ENCODE results near the gene SUSD6.

Gene SUSD6

DNA sequence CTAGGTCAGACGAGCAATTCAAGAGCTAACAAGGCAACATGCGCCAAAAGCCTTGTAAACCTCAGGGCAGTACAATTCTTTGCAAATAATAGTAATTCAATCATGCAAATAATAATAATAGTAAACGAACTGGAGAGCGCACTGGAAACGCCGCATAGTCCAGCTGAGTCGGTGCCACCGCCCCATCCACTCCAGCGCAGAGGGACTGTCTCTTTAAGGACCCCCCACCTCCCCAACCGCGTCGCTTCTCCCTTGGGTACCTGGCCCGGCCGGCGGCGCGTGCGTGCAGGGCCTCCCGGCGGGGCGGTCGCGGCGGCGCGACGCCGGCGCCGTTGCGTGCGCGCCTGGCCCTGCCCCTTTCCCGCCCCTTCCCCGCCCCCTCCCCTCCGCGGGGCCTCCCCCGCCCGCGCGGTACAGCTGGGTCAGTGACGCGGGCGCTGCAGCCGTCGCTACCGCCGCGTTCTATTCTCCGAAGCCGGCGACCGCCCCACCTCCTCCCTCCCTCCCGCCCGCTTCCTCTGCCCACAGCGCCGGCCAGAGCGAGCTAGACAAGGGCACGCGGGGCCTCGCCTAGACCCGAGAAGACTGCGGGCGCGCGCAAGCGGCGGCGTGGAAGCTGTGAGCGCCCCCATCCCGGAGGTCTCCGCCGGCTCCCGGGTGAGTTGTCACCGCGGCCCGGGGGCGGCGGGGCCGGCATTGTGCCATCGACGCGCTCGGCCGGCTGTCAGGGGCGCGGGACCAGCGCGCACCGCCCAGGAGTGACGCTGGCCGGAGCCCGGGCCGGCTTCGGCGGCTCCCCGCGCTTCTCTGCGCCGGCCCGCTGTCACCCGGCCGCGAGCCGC, at the start of gene SUSD6:
Gene SUSD6, plus strand, starts transcription at position 425 of the 842 bp plus-strand sequence. CDS start 46,997 bp downstream, outside the sequence.
- DNase-seq (ENCODE audit: low read depth in 2 of 2), result peak; percentile 75 to 77

DNA sequence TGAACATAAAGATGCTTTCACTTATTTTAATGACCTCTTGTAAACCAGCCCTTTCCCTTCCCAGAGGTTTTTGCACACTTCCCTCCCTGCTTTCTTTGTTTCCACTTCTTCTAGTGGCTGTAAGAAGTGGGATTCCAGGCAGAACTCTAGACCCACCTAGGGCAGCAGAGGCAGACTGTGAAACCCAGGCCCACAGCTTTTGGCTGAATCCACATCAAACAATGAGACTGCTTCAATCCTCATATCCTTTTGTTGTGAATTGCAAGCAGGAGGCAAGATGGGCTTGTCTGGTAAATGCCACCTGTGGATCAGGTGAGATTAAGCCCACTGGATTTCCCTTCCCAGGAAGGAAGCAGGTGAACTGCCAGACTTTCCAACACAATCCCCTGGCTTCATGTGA, 49.5 kb upstream of the SUSD6 start:
- DNase-seq (ENCODE audit: low read depth in 2 of 2), result no peak

- no peak for DNase-seq (ENCODE audit: low read depth in 2 of 2)
Measured at GRCh38 chr14:69567563-69567962, 43.8 kb upstream of the SUSD6 start.

- no peak for DNase-seq (ENCODE audit: low read depth in 2 of 2)
Measured at GRCh38 chr14:69569859-69570258, 41.5 kb upstream of the SUSD6 start.

- no peak for DNase-seq (ENCODE audit: low read depth in 2 of 2)
Measured at GRCh38 chr14:69570836-69571330, 40.5 kb upstream of the SUSD6 start.

DNA sequence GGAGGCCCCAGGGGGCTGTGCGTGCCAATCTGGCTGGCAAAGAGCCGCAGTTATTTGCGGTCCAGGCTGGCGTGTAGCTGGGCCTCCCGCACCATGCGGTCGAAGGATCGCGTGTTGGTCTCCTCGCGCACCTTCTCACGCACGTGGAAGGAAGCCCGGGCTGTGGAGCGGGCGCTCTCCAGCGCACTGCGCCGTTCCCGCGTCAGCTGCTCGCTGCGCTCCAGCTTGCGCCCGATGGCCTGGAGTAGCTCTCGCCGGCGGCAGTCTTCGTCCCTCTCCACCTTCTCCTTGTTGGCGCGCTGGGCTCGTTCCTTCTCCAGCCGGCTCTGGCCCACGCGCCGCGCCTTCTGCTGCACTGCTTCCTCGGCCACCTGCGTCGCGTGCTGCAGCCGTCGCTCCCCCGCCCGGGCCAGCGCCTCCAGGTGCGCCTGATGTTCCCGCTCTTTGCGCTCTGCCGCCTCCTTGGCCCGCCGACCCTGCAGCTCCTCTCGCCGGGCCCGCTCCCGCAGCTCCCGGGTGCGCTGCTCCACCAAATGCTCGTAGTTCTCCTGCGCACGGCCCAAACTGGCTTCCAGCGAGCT, 39.9 kb upstream of the SUSD6 start:
- no peak for DNase-seq (ENCODE audit: low read depth in 2 of 2)

- no peak for DNase-seq (ENCODE audit: low read depth in 2 of 2)
Measured at GRCh38 chr14:69572030-69572840, 39.2 kb upstream of the SUSD6 start.

GRCh38 chr14:69572841-69573135, 38.6 kb upstream of the SUSD6 start:
- no peak for DNase-seq (ENCODE audit: low read depth in 2 of 2)

DNA sequence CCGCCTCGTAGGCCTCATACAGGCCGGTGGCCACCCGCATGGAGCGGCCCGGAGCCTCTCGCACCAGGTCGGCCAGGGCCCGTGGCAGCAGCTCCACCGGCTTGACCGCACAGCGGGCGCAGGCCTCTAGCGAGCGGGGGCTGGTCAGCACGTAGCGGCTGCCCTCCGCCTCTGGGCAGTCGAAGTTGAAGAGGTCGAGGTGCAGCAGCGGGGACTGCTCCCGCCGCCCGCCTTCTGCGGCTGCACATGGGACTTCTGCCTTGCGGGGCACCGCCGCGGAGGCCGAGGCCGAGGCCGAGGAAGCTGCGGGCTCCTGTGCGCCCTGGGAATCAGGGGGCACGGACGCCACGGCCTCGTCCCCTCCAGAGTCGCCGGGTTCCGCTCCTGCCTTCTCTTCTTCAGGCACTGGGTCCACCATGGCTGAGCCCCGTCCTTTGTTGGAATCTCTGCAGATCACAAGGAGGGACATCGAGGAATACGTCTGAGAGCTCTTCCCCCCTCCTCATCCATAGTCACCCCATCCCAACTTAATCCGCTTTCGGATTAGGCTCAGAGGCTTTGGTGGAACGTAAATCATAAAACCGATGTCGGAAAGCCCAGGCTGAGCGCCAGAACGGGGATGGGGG, 38.1 kb upstream of the SUSD6 start:
- no peak for DNase-seq (ENCODE audit: low read depth in 2 of 2)

- no peak for DNase-seq (ENCODE audit: low read depth in 2 of 2)
Measured at GRCh38 chr14:69573831-69574262, 37.5 kb upstream of the SUSD6 start.

DNA sequence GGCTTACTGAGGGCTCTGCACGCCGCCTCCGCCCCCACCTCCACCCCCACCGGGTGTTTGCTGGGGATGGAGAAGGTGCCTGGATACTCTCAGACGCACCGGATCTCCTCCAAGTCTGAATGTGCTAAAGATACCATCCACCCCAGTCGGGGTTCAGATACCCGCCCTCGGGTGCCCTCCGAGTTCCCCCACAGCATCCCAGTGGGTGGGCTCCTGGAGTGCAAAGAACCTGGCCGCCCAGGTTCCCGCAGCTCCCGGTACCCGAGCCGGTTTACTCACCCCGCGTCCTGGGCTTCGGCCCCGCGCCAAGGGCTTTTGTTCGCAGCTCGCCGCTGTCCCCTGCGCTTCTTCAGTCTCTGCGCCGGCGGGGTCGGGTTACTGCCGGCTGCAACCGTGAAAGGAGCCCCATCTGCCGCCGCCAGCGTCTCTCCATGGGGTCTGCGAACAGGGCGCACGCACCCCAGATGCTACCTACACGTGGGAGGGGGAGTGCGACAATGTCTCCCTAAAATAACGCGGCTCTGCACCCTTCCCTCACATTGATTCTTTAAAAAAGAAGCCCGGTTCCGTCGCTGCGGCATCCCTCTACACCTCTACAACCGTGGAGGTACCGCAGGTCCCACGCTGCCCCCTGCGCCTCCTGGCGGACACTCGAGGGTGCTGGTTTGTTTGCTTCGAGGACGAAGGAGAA, 37.0 kb upstream of the SUSD6 start, which contains the start of gene CCDC177:
Gene CCDC177, minus strand, starts transcription at position 609 of the 691 bp plus-strand sequence. CDS start 1,249 bp downstream, outside the sequence.
- no peak for DNase-seq (ENCODE audit: low read depth in 2 of 2)

- no peak for DNase-seq (ENCODE audit: low read depth in 2 of 2)
Measured at GRCh38 chr14:69574954-69575295, 36.5 kb upstream of the SUSD6 start.

GRCh38 chr14:69579476-69579875, 31.9 kb upstream of the SUSD6 start:
- DNase-seq (ENCODE audit: low read depth in 2 of 2), result no peak

GRCh38 chr14:69580009-69580577, 31.3 kb upstream of the SUSD6 start:
- peak; percentile 76 to 80 for DNase-seq (ENCODE audit: low read depth in 2 of 2)

- no peak for DNase-seq (ENCODE audit: low read depth in 2 of 2)
Measured at GRCh38 chr14:69581316-69581935, 30.0 kb upstream of the SUSD6 start.

DNA sequence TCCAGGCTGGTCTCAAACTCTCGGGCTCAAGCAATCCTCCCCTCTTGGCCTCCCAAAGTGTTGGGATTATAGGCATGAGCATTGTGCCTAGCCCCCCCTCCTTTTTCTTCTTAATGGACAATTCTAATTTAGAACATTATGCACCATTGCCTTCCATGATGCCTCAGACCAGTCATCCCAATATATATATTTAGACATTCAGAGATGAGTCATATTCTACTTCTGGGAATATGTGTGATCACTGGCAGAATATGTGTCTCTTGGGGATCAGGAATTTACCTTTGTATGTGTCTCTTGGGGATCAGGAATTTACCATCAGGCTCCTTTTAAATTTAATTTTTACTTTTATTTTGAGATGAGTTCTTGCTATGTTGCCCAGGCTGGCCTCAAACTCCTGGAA, 29.2 kb upstream of the SUSD6 start:
- no peak for DNase-seq (ENCODE audit: low read depth in 2 of 2)

- DNase-seq (ENCODE audit: low read depth in 2 of 2), result no peak
Measured at GRCh38 chr14:69582829-69583228, 28.6 kb upstream of the SUSD6 start.

DNA sequence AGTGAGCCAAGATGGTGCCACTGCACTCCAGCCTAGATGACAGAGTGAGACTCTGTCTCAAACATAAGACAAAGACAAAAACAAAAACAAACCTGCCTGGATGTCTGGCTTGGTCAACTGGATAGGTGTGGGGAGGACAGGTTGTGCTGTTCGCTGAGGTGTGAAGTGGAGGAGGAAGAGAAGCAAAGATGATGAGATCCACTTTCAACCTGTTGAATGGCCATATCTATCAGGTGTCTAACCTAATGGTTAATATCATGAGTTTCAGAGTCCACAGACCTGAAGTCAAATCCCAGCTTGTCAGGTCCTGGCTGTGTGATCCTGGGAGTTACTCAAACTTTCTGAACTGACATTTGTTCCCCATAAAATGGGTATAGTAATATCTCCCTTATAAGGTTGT, 27.0 kb upstream of the SUSD6 start:
- DNase-seq (ENCODE audit: low read depth in 2 of 2), result no peak

GRCh38 chr14:69586404-69586803, 25.0 kb upstream of the SUSD6 start:
- DNase-seq (ENCODE audit: low read depth in 2 of 2), result peak in 1 of 2 experiments; percentile 48

GRCh38 chr14:69587389-69587788, 24.0 kb upstream of the SUSD6 start:
- no peak for DNase-seq (ENCODE audit: low read depth in 2 of 2)

- no peak for DNase-seq (ENCODE audit: low read depth in 2 of 2)
Measured at GRCh38 chr14:69591317-69591716, 20.1 kb upstream of the SUSD6 start.
